ENCODE data around the gene MMAB. TPM values are rescaled to one million over a fixed set of nuclear protein-coding genes. Genes with fewer than 3 reads are reported as not detected.

The MMAB gene
- total and polyA plus RNA-seq, 4 donors = 47.1 to 101 (median 77.1) TPM

- peaks cover 2 to 63% (median 48%) of the 10 kb centered on the region in 4 donors for H3K4me1 ChIP-seq (ENCODE audit: control insufficient read depth in 4 of 4, insufficient read depth in 4 of 4, low read length in 3 of 4)
- peak overlapping the region; percentile 11 to 42 for H3K27ac ChIP-seq (ENCODE audit: low read depth in 1 of 2, low read length in 2 of 2)
- no peaks in the 10 kb centered on the region for H3K27me3 ChIP-seq (ENCODE audit: control insufficient read depth in 4 of 4, insufficient read depth in 4 of 4, low read length in 3 of 4)
- no peak overlapping the region for H3K9ac ChIP-seq (ENCODE audit: low read depth in 1 of 2, low read length in 2 of 2)
- peaks cover 0 to 5% (median under 1%) of the 10 kb centered on the region in 4 donors for H3K36me3 ChIP-seq (ENCODE audit: control insufficient read depth in 4 of 4, insufficient read depth in 3 of 4, low read depth in 1 of 4, low read length in 3 of 4)
- DNase-seq (ENCODE audit: low spot score) = no peak
- H3K9me3 ChIP-seq (ENCODE audit: control insufficient read depth in 4 of 4, low read length in 3 of 4) = no peaks in the 10 kb centered on the region
- H3K4me3 ChIP-seq (ENCODE audit: low read depth in 1 of 3, low read length in 3 of 3) = no peak overlapping the region
- 51% methylated on average over 10 of the region's 10 CpGs for WGBS
- TF ChIP-seq RXRA (IDR thresholded peaks at IDR 0.05) (peak; percentile 73 to 98), SP1 (IDR thresholded peaks at IDR 0.05) (peak; percentile 84), NR2F2 (IDR thresholded peaks at IDR 0.05) (peak; percentile 59), YY1 (IDR thresholded peaks at IDR 0.05) (no peak), HNF4G (IDR thresholded peaks at IDR 0.05) (peak; percentile 97), HNF4A (conservative IDR thresholded peaks at IDR 0.05) (peak; percentile 83 to 100), RAD21 (IDR thresholded peaks at IDR 0.05) (no peak)
Measured at GRCh38 chr12:109557200-109557599, 16.1 kb downstream of the MMAB start.

GRCh38 chr12:109555431-109556315 is 17.6 kb downstream of the MMAB start:
- Histone ChIP-seq H3K4me3 (ENCODE audit: low read depth in 1 of 3, low read length in 3 of 3) (no peak overlapping the region), H3K4me1 (ENCODE audit: control insufficient read depth in 4 of 4, insufficient read depth in 4 of 4, low read length in 3 of 4) (peaks cover 2 to 63% (median 48%) of the 10 kb centered on the region in 4 donors), H3K36me3 (ENCODE audit: control insufficient read depth in 4 of 4, insufficient read depth in 3 of 4, low read depth in 1 of 4, low read length in 3 of 4) (peaks cover 0 to 2% (median under 1%) of the 10 kb centered on the region in 4 donors), H3K9me3 (ENCODE audit: control insufficient read depth in 4 of 4, low read length in 3 of 4) (no peaks in the 10 kb centered on the region), H3K27ac (ENCODE audit: low read depth in 1 of 2, low read length in 2 of 2) (no peak overlapping the region), H3K27me3 (ENCODE audit: control insufficient read depth in 4 of 4, insufficient read depth in 4 of 4, low read length in 3 of 4) (no peaks in the 10 kb centered on the region), H3K9ac (ENCODE audit: low read depth in 1 of 2, low read length in 2 of 2) (no peak overlapping the region)
- WGBS = 59% methylated on average over 18 of the region's 18 CpGs
- DNase-seq (ENCODE audit: low spot score) = no peak
- TF ChIP-seq HNF4A (conservative IDR thresholded peaks at IDR 0.05) = peak in 1 of 2 donors; percentile 46
- no peak for TF ChIP-seq JUND (IDR thresholded peaks at IDR 0.05)
- TF ChIP-seq SP1 (IDR thresholded peaks at IDR 0.05) = peak; percentile 44
- no peak for TF ChIP-seq TAF1 (conservative IDR thresholded peaks at IDR 0.05)
- TF ChIP-seq RXRA (IDR thresholded peaks at IDR 0.05) = peak in 1 of 2 donors; percentile 26
- TF ChIP-seq ATF3 (IDR thresholded peaks at IDR 0.05) = no peak
- no peak for TF ChIP-seq HNF4G (IDR thresholded peaks at IDR 0.05)

GRCh38 chr12:109554761-109555160 is 18.5 kb downstream of the MMAB start:
- no peaks in the 10 kb centered on the region for H3K27me3 ChIP-seq (ENCODE audit: control insufficient read depth in 4 of 4, insufficient read depth in 4 of 4, low read length in 3 of 4)
- no peak for TF ChIP-seq HNF4G (IDR thresholded peaks at IDR 0.05)
- no peak for TF ChIP-seq ATF3 (IDR thresholded peaks at IDR 0.05)
- no peak for TF ChIP-seq GABPA (IDR thresholded peaks at IDR 0.05 in 1 of 2, conservative IDR thresholded peaks at IDR 0.05 in 1 of 2)
- H3K27ac ChIP-seq (ENCODE audit: low read depth in 1 of 2, low read length in 2 of 2) = no peak overlapping the region
- peaks cover 2 to 64% (median 48%) of the 10 kb centered on the region in 4 donors for H3K4me1 ChIP-seq (ENCODE audit: control insufficient read depth in 4 of 4, insufficient read depth in 4 of 4, low read length in 3 of 4)
- H3K9me3 ChIP-seq (ENCODE audit: control insufficient read depth in 4 of 4, low read length in 3 of 4) = no peaks in the 10 kb centered on the region
- DNase-seq (ENCODE audit: low spot score) = no peak
- H3K9ac ChIP-seq (ENCODE audit: low read depth in 1 of 2, low read length in 2 of 2) = no peak overlapping the region
- H3K4me3 ChIP-seq (ENCODE audit: low read depth in 1 of 3, low read length in 3 of 3) = no peak overlapping the region
- peaks cover 0 to 2% (median under 1%) of the 10 kb centered on the region in 4 donors for H3K36me3 ChIP-seq (ENCODE audit: control insufficient read depth in 4 of 4, insufficient read depth in 3 of 4, low read depth in 1 of 4, low read length in 3 of 4)
- 41% methylated on average over 6 of the region's 6 CpGs for WGBS
